Mesenchymal stem cell (in vitro differentiated cells and primary cell): ENCODE measurements around the gene BCAP29.

Experiments used
- DNase-seq: peaks from one replicate; pipeline ENCODE4 v3.0.0-alpha.2; 2013
- H2AFZ ChIP-seq: one replicate; pipeline ENCODE4 v1.6.1; 2013; ENCODE audit warnings: low read depth, mild to moderate bottlenecking, control low read depth, inconsistent platforms, low read length, moderate library complexity
- H2AK5ac ChIP-seq: 2 replicates; pipeline ENCODE4 v1.6.1; 2013; ENCODE audit warnings: low read length, moderate library complexity, mild to moderate bottlenecking, inconsistent platforms; ENCODE audit not compliant: severe bottlenecking
- H2BK120ac ChIP-seq: one replicate; pipeline ENCODE4 v1.6.1; 2013; ENCODE audit warnings: low read depth, mild to moderate bottlenecking, inconsistent platforms, low read length, moderate library complexity
- H2BK12ac ChIP-seq, 2 experiments: one replicate each; pipeline ENCODE4 v1.6.1; 2013; ENCODE audit warnings: inconsistent platforms in 2 of 2, low read length in 2 of 2, mild to moderate bottlenecking in 2 of 2, moderate library complexity in 2 of 2, control low read depth in 1 of 2
- H2BK15ac ChIP-seq: one replicate; pipeline ENCODE4 v1.6.1; 2013; ENCODE audit warnings: mild to moderate bottlenecking, low read depth, inconsistent platforms; ENCODE audit not compliant: poor library complexity, severe bottlenecking
- H2BK5ac ChIP-seq: 2 replicates; pipeline ENCODE4 v1.6.1; 2013; ENCODE audit warnings: low read depth, mild to moderate bottlenecking, low read length, control low read depth, inconsistent platforms; ENCODE audit not compliant: poor library complexity, severe bottlenecking
- H3K14ac ChIP-seq, 2 experiments: one replicate each; pipeline ENCODE4 v1.6.1; 2013; ENCODE audit warnings: inconsistent platforms in 2 of 2, low read length in 2 of 2, control low read depth in 1 of 2, mild to moderate bottlenecking in 1 of 2, moderate library complexity in 1 of 2
- H3K18ac ChIP-seq, 2 experiments: one replicate each; pipeline ENCODE4 v1.6.1; 2013; ENCODE audit warnings: inconsistent platforms in 2 of 2, low read length in 2 of 2, control low read depth in 1 of 2, low read depth in 1 of 2, mild to moderate bottlenecking in 1 of 2
- H3K23ac ChIP-seq, 2 experiments: one replicate each; pipeline ENCODE4 v1.6.1; 2013; ENCODE audit warnings: inconsistent platforms in 2 of 2, low read length in 2 of 2, mild to moderate bottlenecking in 2 of 2, moderate library complexity in 2 of 2, control low read depth in 1 of 2
- H3K27ac ChIP-seq: 2 replicates; pipeline ENCODE4 v1.5.1; 2013; ENCODE audit warnings: mild to moderate bottlenecking, moderate library complexity, low read length, control low read depth, inconsistent platforms; ENCODE audit not compliant: poor library complexity, severe bottlenecking
- H3K27me3 ChIP-seq, 2 experiments: 2 replicates each; pipeline versions ENCODE4 v1.6.1 to v1.7.0; 2013; ENCODE audit warnings: low read length in 2 of 2, mild to moderate bottlenecking in 2 of 2, moderate library complexity in 2 of 2, control low read depth in 1 of 2, inconsistent platforms in 1 of 2; ENCODE audit not compliant: control insufficient read depth in 1 of 2, insufficient read depth in 1 of 2
- H3K36me3 ChIP-seq, 2 experiments: 2 replicates each; pipeline versions ENCODE4 v1.6.1 to v1.7.0; 2013; ENCODE audit warnings: low read length in 2 of 2, control low read depth in 1 of 2, inconsistent platforms in 1 of 2, low read depth in 1 of 2, mild to moderate bottlenecking in 1 of 2; ENCODE audit not compliant: insufficient read depth in 2 of 2, control insufficient read depth in 1 of 2
- H3K4ac ChIP-seq, 2 experiments: one replicate each; pipeline ENCODE4 v1.6.1; 2013; ENCODE audit warnings: inconsistent platforms in 2 of 2, low read length in 2 of 2, mild to moderate bottlenecking in 2 of 2, moderate library complexity in 2 of 2, control low read depth in 1 of 2, low read depth in 1 of 2
- H3K4me1 ChIP-seq: 2 replicates; pipeline ENCODE4 v1.6.1; 2013; ENCODE audit warnings: low read depth, low read length, control low read depth; ENCODE audit not compliant: control insufficient read depth, insufficient read depth
- H3K4me2 ChIP-seq: 2 replicates; pipeline ENCODE4 v1.6.1; 2013; ENCODE audit warnings: low read length, mild to moderate bottlenecking, inconsistent platforms; ENCODE audit not compliant: poor library complexity, severe bottlenecking
- H3K4me3 ChIP-seq, 2 experiments: 2 replicates each; pipeline versions ENCODE4 v1.5.1 to v1.7.0; 2013; ENCODE audit warnings: low read length in 2 of 2, mild to moderate bottlenecking in 2 of 2, control low read depth in 1 of 2, low read depth in 1 of 2; ENCODE audit not compliant: insufficient read depth in 1 of 2
- H3K79me1 ChIP-seq: replicated peaks from 2 replicates; pipeline ENCODE4 v1.6.1; 2013; ENCODE audit warnings: mild to moderate bottlenecking, control low read depth, low read length, inconsistent platforms; ENCODE audit not compliant: poor library complexity, severe bottlenecking
- H3K9ac ChIP-seq: 2 replicates; pipeline ENCODE4 v1.7.0; 2013; ENCODE audit warnings: mild to moderate bottlenecking, low read length, moderate library complexity
- H3K9me3 ChIP-seq: 2 replicates; pipeline ENCODE4 v1.7.0; 2013; ENCODE audit warnings: mild to moderate bottlenecking, low read length; ENCODE audit not compliant: control insufficient read depth
- H4K8ac ChIP-seq: one replicate; pipeline ENCODE4 v1.6.1; 2013; ENCODE audit warnings: inconsistent platforms, mild to moderate bottlenecking, low read length, moderate library complexity
- H4K91ac ChIP-seq: one replicate; pipeline ENCODE4 v1.6.1; 2013; ENCODE audit warnings: mild to moderate bottlenecking, low read length, inconsistent platforms
- WGBS: methylation state at CpG from one replicate; pipeline ENCODE4 v1.1.7; 2013; ENCODE audit warnings: mixed read lengths; 5-methylcytosine and 5-hydroxymethylcytosine counted together

Gene BCAP29

GRCh38 chr7:107613948-107614347 lies 33.9 kb downstream of the BCAP29 start:
- H3K14ac ChIP-seq = no peak overlapping the region
- H3K4ac ChIP-seq = no peak overlapping the region
- H2BK120ac ChIP-seq = no peak overlapping the region
- no peak for DNase-seq
- no peak overlapping the region for H3K4me2 ChIP-seq
- no peak overlapping the region for H2AFZ ChIP-seq
- H3K27ac ChIP-seq = peak overlapping the region; percentile 20
- peaks cover 8 to 65% of the 10 kb centered on the region in 2 experiments for H3K36me3 ChIP-seq
- peaks cover 10% of the 10 kb centered on the region for H3K79me1 ChIP-seq
- H3K4me1 ChIP-seq = peaks cover 3% of the 10 kb centered on the region
- H2AK5ac ChIP-seq = peak overlapping the region; percentile 20
- H2BK12ac ChIP-seq = no peak overlapping the region
- no peak overlapping the region for H2BK5ac ChIP-seq
- no peaks in the 10 kb centered on the region for H3K9me3 ChIP-seq
- no peak overlapping the region for H2BK15ac ChIP-seq
- H3K23ac ChIP-seq = no peak overlapping the region
- H4K8ac ChIP-seq = no peak overlapping the region
- no peak overlapping the region for H3K18ac ChIP-seq
- no peak overlapping the region for H3K4me3 ChIP-seq
- no peak overlapping the region for H3K9ac ChIP-seq
- H3K27me3 ChIP-seq = no peaks in the 10 kb centered on the region
- no peak overlapping the region for H4K91ac ChIP-seq

- no peak overlapping the region for H3K23ac ChIP-seq
- no peak overlapping the region for H3K14ac ChIP-seq
- no peak overlapping the region for H2BK15ac ChIP-seq
- no peak overlapping the region for H2AK5ac ChIP-seq
- H3K18ac ChIP-seq = no peak overlapping the region
- H2BK120ac ChIP-seq = no peak overlapping the region
- no peak overlapping the region for H3K9ac ChIP-seq
- no peak overlapping the region for H4K8ac ChIP-seq
- H2AFZ ChIP-seq = no peak overlapping the region
- no peak overlapping the region for H3K27ac ChIP-seq
- H4K91ac ChIP-seq = no peak overlapping the region
- peaks cover 8 to 61% of the 10 kb centered on the region in 2 experiments for H3K36me3 ChIP-seq
- no peak overlapping the region for H3K4me3 ChIP-seq
- no peak overlapping the region for H3K4me2 ChIP-seq
- H2BK5ac ChIP-seq = no peak overlapping the region
- H3K27me3 ChIP-seq = no peaks in the 10 kb centered on the region
- no peak overlapping the region for H2BK12ac ChIP-seq
- no peaks in the 10 kb centered on the region for H3K9me3 ChIP-seq
- H3K4me1 ChIP-seq = peaks cover 3% of the 10 kb centered on the region
- H3K4ac ChIP-seq = no peak overlapping the region
- H3K79me1 ChIP-seq = peaks cover 7% of the 10 kb centered on the region
- peak; percentile 20 for DNase-seq
Measured at GRCh38 chr7:107614425-107614824, 34.4 kb downstream of the BCAP29 start.

GRCh38 chr7:107615910-107616680 lies 36.0 kb downstream of the BCAP29 start:
- Histone ChIP-seq H3K27me3 (no peaks in the 10 kb centered on the region), H3K79me1 (peaks cover 6% of the 10 kb centered on the region), H3K14ac (no peak overlapping the region), H2BK15ac (no peak overlapping the region), H2BK120ac (no peak overlapping the region), H3K9ac (no peak overlapping the region), H3K18ac (no peak overlapping the region), H3K36me3 (peaks cover 11 to 72% of the 10 kb centered on the region in 2 experiments), H2BK5ac (no peak overlapping the region), H3K27ac (no peak overlapping the region), H4K91ac (no peak overlapping the region), H2AFZ (no peak overlapping the region), H3K23ac (no peak overlapping the region), H3K4me1 (peaks cover 3% of the 10 kb centered on the region), H2BK12ac (no peak overlapping the region), H3K4me2 (no peak overlapping the region), H3K4ac (no peak overlapping the region), H4K8ac (no peak overlapping the region), H2AK5ac (no peak overlapping the region), H3K4me3 (no peak overlapping the region), H3K9me3 (no peaks in the 10 kb centered on the region)
- DNase-seq = no peak
- 100% methylated on average over 3 of the region's 4 CpGs for WGBS

GRCh38 chr7:107622429-107622828 lies 42.4 kb downstream of the BCAP29 start:
- peak; percentile 81 for DNase-seq
- Histone ChIP-seq H3K4me2 (no peak overlapping the region), H2AFZ (no peak overlapping the region), H3K18ac (no peak overlapping the region), H3K27me3 (no peaks in the 10 kb centered on the region), H3K27ac (no peak overlapping the region), H3K4ac (no peak overlapping the region), H3K4me3 (no peak overlapping the region), H3K4me1 (peaks cover 2% of the 10 kb centered on the region), H4K91ac (no peak overlapping the region), H3K9me3 (no peaks in the 10 kb centered on the region), H3K14ac (no peak overlapping the region), H3K9ac (no peak overlapping the region), H3K23ac (no peak overlapping the region), H3K36me3 (peaks cover 3 to 44% of the 10 kb centered on the region in 2 experiments), H2AK5ac (no peak overlapping the region), H2BK5ac (no peak overlapping the region), H2BK12ac (no peak overlapping the region), H3K79me1 (no peaks in the 10 kb centered on the region), H2BK15ac (no peak overlapping the region), H2BK120ac (no peak overlapping the region), H4K8ac (no peak overlapping the region)
- WGBS = 75% methylated on average over 1 of the region's 1 CpG
